GM10847 (cell line): ENCODE results near the gene PYURF.

Experiments used
- POLR2A ChIP-seq: IDR thresholded peaks from 2 replicates; pipeline ENCODE4 v1.6.1; 2011; ENCODE audit not compliant: insufficient read length; ENCODE audit errors: extremely low read depth

The PYURF gene

DNA sequence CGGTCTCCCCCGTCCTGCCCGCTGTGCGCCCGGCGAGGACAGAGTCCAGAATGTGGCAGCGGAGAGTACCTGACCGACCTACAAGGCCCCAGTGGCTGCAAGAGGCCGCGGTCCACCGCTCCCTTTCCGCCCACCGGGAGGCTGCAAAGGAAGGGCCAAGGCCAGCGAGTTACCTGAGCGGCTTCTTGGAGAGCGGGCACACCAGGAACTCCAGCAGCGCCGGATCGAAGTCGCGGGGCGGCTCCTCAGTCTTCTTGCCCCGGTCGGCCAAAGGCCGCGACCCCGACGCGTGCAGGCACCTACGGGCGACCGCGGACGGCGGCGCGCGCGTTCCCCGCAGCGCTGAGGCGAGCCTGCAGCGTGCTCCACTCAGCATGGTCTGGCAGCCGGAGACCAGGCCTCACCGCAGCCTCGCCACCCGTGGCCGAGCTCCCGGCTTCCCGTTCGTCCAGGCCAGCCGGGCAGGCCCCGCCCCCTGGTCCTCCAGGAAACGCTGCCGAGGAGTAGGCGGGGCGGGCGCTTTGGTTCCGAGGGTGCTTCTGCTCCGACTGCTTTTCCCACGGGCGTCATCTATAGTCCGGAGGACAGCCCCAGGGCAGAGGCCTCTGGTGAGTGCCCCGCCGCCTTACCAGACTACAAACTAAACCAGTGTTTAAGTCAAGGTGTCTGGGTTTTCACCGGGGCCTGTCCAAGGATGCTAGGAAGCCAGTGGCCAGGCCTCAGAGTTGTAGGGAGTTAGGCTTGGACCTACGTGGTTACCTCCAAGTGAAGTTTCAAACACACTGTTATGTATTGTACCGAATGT is at the start of gene PYURF:
Gene PYURF, minus strand, starts transcription at position 452 of the 805 bp plus-strand sequence. Its CDS starts 76 bp downstream, at position 376.
- peak; percentile 85 for TF ChIP-seq POLR2A

GRCh38 chr4:88570001-88570400 is 46.4 kb upstream of the PYURF start:
- TF ChIP-seq POLR2A, result no peak

DNA sequence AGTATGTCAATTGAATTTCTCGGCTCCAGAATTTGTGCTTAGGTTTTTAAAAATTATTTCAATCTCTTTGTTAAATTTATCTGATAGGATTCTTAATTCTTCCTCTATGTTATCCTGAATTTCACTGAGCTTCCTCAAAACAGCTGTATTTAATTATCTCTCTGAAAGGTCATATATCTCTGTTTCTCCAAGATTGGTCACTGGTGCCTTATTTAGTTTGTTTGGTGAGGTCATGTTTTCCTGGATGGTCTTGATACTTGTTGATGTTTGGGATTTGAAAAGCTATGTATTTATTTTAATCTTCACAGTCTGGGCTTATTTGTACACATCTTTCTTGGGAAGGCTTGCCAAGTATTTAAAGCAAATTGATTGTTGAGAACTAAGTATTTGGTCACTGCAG is 44.0 kb upstream of the PYURF start:
- no peak for TF ChIP-seq POLR2A

DNA sequence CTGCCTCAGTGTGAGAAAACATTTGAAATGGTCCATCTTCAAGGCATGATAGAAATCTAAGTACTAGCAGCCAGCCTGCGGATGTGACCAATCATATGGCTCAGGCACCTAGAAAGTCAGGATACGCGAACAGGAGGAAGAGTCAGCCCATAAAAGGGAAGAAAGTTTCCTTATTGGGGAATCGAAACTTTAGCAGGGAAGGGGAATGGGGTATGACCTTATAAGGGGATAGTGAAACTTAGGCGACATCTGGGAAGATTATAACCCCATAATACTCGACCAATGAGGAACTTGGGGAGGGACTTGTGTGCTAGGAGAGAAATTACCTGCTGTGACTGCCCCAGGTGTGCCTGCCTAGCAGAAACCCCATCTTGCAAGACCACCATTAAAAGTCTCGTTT is 26.2 kb upstream of the PYURF start:
- TF ChIP-seq POLR2A, result no peak

- TF ChIP-seq POLR2A, result no peak
Measured at GRCh38 chr4:88537709-88538108, 14.1 kb upstream of the PYURF start.

DNA sequence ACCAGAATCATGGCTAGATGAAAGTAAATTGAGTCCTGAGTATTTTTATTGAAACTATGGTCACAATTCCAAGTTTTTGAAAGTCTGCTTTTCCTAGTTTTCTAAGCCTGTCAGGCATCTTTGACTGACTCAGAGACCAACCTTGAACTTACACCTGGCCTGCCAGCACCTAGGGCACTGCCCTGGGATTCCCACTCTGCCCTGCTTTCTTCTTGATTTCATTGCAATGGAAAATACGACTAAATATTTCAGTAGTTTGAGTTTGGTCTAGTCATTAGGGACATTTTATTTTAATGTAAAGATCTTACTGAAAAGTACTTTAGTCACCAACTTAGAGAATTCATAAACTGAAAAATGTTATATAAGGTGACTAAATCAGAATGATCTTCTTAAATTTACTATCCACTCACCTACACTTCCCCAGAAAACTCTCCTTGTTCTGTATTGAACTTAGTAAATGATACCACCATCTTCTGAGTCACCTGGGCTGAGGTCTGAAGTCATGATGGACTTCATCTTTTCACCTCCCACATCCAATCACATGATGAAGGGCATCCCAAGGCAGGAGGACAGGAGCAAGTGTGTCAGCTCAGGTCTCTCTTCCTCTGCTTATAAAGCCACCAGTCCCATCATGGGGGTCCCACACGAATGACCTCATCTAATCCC is 11.6 kb upstream of the PYURF start:
- TF ChIP-seq POLR2A, result no peak

GRCh38 chr4:88533937-88534750 is 10.6 kb upstream of the PYURF start:
- TF ChIP-seq POLR2A, result no peak

GRCh38 chr4:88533088-88533790 is 9.7 kb upstream of the PYURF start:
- TF ChIP-seq POLR2A, result no peak

GRCh38 chr4:88531549-88531948 is 8.0 kb upstream of the PYURF start:
- no peak for TF ChIP-seq POLR2A

- no peak for TF ChIP-seq POLR2A
Measured at GRCh38 chr4:88528861-88529260, 5.3 kb upstream of the PYURF start.

- no peak for TF ChIP-seq POLR2A
Measured at GRCh38 chr4:88527787-88528186, 4.2 kb upstream of the PYURF start.

DNA sequence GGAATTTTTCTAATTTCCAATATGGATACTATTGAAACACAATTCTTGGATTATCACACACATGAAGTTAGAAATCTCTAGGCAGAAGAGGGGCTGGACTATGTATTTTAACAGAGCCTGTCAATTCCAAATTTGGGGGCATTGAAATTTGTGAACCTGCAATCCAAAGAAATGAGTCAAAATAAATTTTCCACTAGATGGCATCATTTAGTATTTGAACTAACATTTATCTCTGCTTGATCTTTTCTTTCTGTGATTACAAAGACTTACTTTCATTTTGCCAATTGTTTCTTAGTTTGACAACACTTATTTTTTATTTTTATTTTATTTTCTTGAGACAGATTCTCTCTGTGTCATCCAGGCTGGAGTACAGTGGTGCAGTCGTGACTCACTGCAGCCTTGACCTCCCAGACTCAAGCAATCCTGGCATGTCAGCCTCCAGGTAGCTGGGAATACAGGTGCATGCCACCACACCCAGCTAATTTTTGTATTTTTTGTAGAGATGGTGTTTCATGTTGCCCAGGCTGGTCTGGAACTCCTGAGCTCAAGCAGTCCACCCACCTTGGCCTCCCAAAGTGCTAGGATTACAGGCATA is 2.7 kb upstream of the PYURF start:
- no peak for TF ChIP-seq POLR2A

GRCh38 chr4:88524171-88524570 is 595 bp upstream of the PYURF start:
- no peak for TF ChIP-seq POLR2A

DNA sequence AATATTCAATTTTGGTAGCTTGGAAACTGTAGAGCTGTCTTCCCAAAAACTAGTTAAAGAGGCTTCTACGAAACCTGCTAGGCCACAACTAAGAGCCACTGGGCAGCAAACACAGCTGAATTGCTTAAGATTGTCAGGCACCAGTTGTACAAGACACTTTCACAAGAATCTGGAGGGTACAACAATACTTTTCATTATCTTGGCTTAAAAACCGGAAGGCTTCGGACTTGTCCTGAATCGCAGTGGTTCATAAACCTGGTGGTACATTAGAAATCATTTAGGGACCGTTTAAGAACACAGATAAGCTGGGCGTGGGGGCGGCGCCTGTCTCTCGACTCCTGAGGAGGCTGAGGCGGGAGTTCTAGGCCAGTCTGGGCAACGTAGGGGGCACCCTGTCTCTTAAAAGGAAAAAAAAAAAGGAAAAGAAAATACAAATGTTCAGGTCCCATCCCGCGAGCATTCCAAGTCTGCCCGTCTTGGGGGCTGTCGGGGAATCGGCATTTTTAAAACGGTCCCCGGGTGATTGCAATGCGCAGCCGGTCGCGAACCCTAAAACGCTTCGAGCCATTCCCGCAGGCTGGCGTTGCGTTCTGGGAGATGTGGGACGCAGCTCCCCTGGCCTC is 763 bp downstream of the PYURF start:
- no peak for TF ChIP-seq POLR2A
